Gastrocnemius medialis (tissue), 4 donors: ENCODE data around the gene DEFB124. TPM values are rescaled to one million over a fixed set of nuclear protein-coding genes. Genes with fewer than 3 reads are reported as not detected.
"Not testable (repeated sequence)": the region's sequence is repeated elsewhere in the genome, so short reads cannot be mapped to it uniquely, and the experiment has no call there.

ENCODE experiments used
- ATAC-seq, 2 donors: fragments of 150-250 bp; one replicate each; pipeline ENCODE4 v1.9.1; 2016
- DNase-seq, 2 donors: peaks; one replicate each; pipeline ENCODE4 v3.0.0-alpha.2; 2019
- H3K27ac ChIP-seq, 4 donors: fragments of 200-600 bp; sonication (generic); 1 replicate in 1 of 4; 2 replicates in 3 of 4; pipeline ENCODE4 v1.5.1; 2016 to 2018; ENCODE audit warnings: mild to moderate bottlenecking in 2 of 4, moderate library complexity in 1 of 4
- H3K27me3 ChIP-seq, 3 donors: fragments of 200-600 bp; sonication (generic) in 2 of 3; 1 replicate in 1 of 3; 2 replicates in 2 of 3; pipeline versions ENCODE4 v1.5.1 to v1.6.0; 2016 to 2019; ENCODE audit warnings: mild to moderate bottlenecking in 1 of 3, moderate library complexity in 1 of 3
- H3K36me3 ChIP-seq, 2 donors: fragments of 200-600 bp; sonication (generic) in 1 of 2; one replicate each; pipeline ENCODE4 v1.5.1; 2017 to 2018
- H3K4me1 ChIP-seq, 2 donors: fragments of 200-600 bp; sonication (generic) in 1 of 2; one replicate each; pipeline ENCODE4 v1.5.1; 2016 to 2017; ENCODE audit warnings: mild to moderate bottlenecking in 2 of 2
- H3K4me3 ChIP-seq, 4 donors: fragments of 200-600 bp; sonication (generic) in 3 of 4; 1 replicate in 1 of 4; 2 replicates in 3 of 4; pipeline ENCODE4 v1.5.1; 2016 to 2019; ENCODE audit warnings: mild to moderate bottlenecking in 2 of 4
- H3K9me3 ChIP-seq, 3 donors: fragments of 200-600 bp; sonication (generic) in 2 of 3; 1 replicate in 1 of 3; 2 replicates in 2 of 3; pipeline ENCODE4 v1.5.1; 2016 to 2019
- POLR2A ChIP-seq, 2 donors: fragments of 450-650 bp; IDR thresholded peaks; one replicate each; pipeline ENCODE4 v1.6.1; 2017; ENCODE audit warnings: antibody characterized with exemption in 2 of 2, mild to moderate bottlenecking in 2 of 2, moderate library complexity in 2 of 2
- in situ Hi-C, 4 donors: fragments of 200-750 bp; cut with MboI; loops; one replicate each; pipeline versions ENCODE4 v1.15.0 to v1.8.0; 2017; ENCODE audit warnings: low sequenced_read_pairs in 4 of 4
- intact Hi-C: fragments of 100-400 bp; cut with DNase I; formaldehyde crosslinking; loops from one replicate; pipeline ENCODE4 v1.15.1; 2023; ENCODE audit warnings: low total_unique reads
- total RNA-seq, 4 donors: library from RNA; depleted of rRNA; stranded (reverse); fragments of >200 nt; gene quantifications; one replicate each; pipeline versions ENCODE4 v1.1.0 to v1.2.3, GENCODE V29; 2016
- TF ChIP-seq, protein P1 (sequence below), 5 experiments: fragments of 450-650 bp in 3 of 5; fragments of 200-600 bp in 2 of 5; sonication (generic) in 2 of 5; IDR thresholded peaks in 4 of 5; conservative IDR thresholded peaks in 1 of 5; 1 replicate in 4 of 5; 2 replicates in 1 of 5; pipeline ENCODE4 v1.5.1; 2016 to 2019; ENCODE audit warnings: antibody characterized with exemption in 5 of 5, mild to moderate bottlenecking in 3 of 5, moderate library complexity in 3 of 5

The DEFB124 gene
- total RNA-seq, 4 donors from 2014 or later = not detected

GRCh38 chr20:31475472-31476293, 756 bp upstream of the DEFB124 start:
- in situ Hi-C loops = no loop called here
- Histone ChIP-seq H3K4me3 (peak overlapping the region; percentile 47 to 55 (median 50)), H3K9me3 (no peaks in the 10 kb centered on the region), H3K36me3 (no peaks in the 10 kb centered on the region), H3K27ac (peak overlapping the region; percentile 63 to 75 (median 74)), H3K27me3 (peaks cover 18 to 27% (median 19%) of the 10 kb centered on the region in 3 donors), H3K4me1 (peaks cover 0 to 11% of the 10 kb centered on the region in 2 donors)
- ATAC-seq (no peak), DNase-seq (no peak)
- intact Hi-C loops = no loop called here
- TF ChIP-seq POLR2A (IDR thresholded peaks at IDR 0.05) = no peak
- TF ChIP-seq, protein P1, sequence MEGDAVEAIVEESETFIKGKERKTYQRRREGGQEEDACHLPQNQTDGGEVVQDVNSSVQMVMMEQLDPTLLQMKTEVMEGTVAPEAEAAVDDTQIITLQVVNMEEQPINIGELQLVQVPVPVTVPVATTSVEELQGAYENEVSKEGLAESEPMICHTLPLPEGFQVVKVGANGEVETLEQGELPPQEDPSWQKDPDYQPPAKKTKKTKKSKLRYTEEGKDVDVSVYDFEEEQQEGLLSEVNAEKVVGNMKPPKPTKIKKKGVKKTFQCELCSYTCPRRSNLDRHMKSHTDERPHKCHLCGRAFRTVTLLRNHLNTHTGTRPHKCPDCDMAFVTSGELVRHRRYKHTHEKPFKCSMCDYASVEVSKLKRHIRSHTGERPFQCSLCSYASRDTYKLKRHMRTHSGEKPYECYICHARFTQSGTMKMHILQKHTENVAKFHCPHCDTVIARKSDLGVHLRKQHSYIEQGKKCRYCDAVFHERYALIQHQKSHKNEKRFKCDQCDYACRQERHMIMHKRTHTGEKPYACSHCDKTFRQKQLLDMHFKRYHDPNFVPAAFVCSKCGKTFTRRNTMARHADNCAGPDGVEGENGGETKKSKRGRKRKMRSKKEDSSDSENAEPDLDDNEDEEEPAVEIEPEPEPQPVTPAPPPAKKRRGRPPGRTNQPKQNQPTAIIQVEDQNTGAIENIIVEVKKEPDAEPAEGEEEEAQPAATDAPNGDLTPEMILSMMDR (IDR thresholded peaks at IDR 0.05 in 4 of 5, conservative IDR thresholded peaks at IDR 0.05 in 1 of 5) = no peak

DNA sequence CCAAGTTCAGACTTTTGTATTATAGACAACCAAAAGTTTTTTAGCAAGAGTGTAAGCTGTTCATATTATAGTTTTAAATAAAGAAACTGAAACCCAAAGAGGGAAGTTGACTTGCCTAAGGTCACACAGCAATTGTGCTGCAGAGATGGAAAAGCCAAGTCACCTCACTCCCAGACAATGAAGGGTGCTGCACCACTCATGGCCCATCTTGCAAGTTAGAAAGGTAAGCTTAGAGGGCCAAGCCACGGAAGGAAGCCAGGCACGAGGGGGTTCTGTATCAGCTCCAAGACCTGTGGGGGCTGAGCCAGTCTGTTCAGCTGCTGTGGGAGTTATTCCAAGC, 860 bp downstream of the DEFB124 start:
- peak overlapping the region in 3 of 4 donors; percentile 74 to 75 (median 74) for H3K27ac ChIP-seq
- peaks cover 0 to 11% of the 10 kb centered on the region in 2 donors for H3K4me1 ChIP-seq
- TF ChIP-seq POLR2A (IDR thresholded peaks at IDR 0.05) = no peak
- TF ChIP-seq, protein P1 (IDR thresholded peaks at IDR 0.05 in 4 of 5, conservative IDR thresholded peaks at IDR 0.05 in 1 of 5) = no peak
- in situ Hi-C loops (no loop called here), intact Hi-C loops (no loop called here)
- H3K9me3 ChIP-seq = no peaks in the 10 kb centered on the region
- peaks cover 18 to 27% (median 19%) of the 10 kb centered on the region in 3 donors for H3K27me3 ChIP-seq
- no peak overlapping the region for H3K4me3 ChIP-seq
- no peak for ATAC-seq
- no peaks in the 10 kb centered on the region for H3K36me3 ChIP-seq
- DNase-seq = no peak

DNA sequence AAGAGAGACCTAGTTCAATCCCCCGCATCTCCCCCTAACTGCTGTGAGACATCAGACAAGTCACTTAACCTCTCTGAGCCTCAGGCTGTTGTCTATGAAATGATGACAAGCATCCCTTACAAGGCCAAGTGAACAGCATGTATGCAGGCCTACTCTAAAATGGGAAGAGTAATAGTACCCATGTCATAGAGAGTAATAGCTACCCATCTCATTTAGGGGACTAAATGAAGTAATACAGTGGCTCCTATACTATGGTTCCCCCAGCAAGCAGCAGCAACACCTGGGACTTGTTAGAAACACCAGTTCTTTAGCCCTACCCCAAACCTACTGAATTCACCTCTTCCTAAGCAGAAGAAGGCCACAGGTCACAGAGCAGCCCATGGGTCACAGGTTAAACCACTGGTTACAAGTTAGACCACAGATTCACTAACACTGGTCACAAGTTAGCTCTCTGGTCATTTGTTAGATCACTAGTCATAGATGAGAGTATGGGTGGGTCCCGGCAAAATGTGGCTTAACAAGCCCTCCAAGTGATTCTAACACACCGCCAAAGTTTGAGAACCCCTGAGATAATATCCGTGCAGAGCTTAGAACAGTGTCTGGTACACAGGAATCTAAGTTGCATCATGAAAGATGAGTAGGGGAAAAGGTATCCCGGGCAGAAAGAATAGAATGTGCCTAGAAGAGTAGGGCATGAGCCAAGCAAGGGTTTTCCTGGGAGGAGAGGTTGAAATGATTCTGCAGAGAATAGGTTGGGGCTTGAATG, 1.4 kb downstream of the DEFB124 start:
- ATAC-seq = no peak
- H3K27me3 ChIP-seq = peaks cover 18 to 27% (median 19%) of the 10 kb centered on the region in 3 donors
- H3K4me3 ChIP-seq = no peak overlapping the region
- H3K27ac ChIP-seq = peak overlapping the region in 2 of 4 donors; percentile 37 to 75
- in situ Hi-C loops (no loop called here), intact Hi-C loops (no loop called here)
- H3K4me1 ChIP-seq = peaks cover 0 to 11% of the 10 kb centered on the region in 2 donors
- TF ChIP-seq, protein P1 (IDR thresholded peaks at IDR 0.05 in 4 of 5, conservative IDR thresholded peaks at IDR 0.05 in 1 of 5) = no peak
- TF ChIP-seq POLR2A (IDR thresholded peaks at IDR 0.05) = no peak
- no peaks in the 10 kb centered on the region for H3K9me3 ChIP-seq
- no peaks in the 10 kb centered on the region for H3K36me3 ChIP-seq
- DNase-seq = no peak

DNA sequence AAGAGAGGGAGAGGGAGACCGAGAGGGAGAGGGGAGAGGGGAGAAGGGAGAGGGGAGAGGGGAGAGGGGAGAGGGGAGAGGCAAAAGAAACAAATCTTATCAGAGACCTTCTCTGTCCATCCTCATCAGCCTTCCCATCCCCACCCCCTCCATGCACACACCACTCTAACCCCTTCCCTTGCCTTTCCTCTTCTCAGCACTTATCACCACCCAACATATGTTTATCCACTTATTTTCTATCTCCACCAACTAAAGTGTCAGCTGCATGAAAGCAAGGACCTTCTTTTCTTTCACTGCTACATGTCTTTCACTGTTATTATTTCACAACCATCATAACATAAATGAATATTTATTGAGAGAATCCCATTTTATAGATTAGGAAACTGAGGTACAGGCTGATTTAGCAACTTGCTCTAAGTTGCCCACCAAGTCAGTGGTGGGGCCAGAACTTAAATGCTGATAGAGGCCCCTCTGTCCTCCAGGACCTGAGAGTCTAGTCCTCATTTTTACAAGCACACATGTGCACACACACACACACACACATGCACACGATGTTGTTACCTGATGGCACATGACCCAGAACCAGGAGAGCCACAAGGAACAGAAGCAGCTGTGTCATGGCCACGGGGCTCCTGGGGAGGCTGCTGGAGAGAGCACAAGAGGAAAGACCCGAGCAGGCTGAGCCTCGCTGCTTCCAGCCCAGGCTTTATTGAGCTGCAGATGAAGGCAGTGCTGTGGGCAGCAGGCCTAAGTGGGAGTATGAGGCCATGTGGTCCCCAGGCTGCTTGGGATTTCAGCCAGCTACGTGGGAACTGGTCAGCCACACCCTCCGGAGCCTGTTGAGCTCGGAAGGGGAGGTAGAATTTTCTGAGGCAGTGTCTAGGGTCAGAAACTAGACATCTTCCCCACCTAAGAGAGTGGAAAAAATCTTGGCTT, 2.3 kb downstream of the DEFB124 start:
- no peak for ATAC-seq
- in situ Hi-C loops = no loop called here
- Histone ChIP-seq H3K36me3 (no peaks in the 10 kb centered on the region), H3K27me3 (peaks cover 18 to 27% (median 19%) of the 10 kb centered on the region in 3 donors), H3K4me1 (peaks cover 0 to 11% of the 10 kb centered on the region in 2 donors), H3K27ac (peak overlapping the region in 2 of 4 donors; percentile 37 to 75), H3K9me3 (no peaks in the 10 kb centered on the region), H3K4me3 (no peak overlapping the region)
- intact Hi-C loops = no loop called here
- TF ChIP-seq, protein P1 (IDR thresholded peaks at IDR 0.05 in 4 of 5, conservative IDR thresholded peaks at IDR 0.05 in 1 of 5) = no peak
- TF ChIP-seq POLR2A (IDR thresholded peaks at IDR 0.05) = no peak
- DNase-seq = no peak

DNA sequence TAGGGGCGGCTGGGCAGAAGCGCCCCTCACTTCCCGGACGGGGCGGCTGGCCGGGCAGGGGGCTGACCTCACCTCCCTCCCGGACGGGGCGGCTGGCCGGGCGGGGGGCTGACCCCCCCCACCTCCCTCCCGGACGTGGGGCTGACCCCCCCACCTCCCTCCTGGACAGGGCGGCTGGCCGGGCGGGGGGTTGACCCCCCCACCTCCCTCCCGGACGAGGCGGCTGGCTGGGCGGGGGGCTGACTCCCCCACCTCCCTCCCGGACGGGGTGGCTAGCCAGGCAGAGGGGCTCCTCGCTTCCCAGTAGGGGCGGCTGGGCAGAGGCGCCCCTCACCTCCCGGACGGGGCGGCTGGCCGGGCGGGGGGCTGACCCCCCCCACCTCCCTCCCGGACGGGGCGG, 4.0 kb downstream of the DEFB124 start:
- intact Hi-C loops, H3K9me3 ChIP-seq, H3K36me3 ChIP-seq, ATAC-seq, DNase-seq, H3K27ac ChIP-seq, in situ Hi-C loops, H3K4me3 ChIP-seq: not testable (repeated sequence)
- peaks cover 0 to 11% of the 10 kb centered on the region in 2 donors for H3K4me1 ChIP-seq
- peaks cover 13 to 14% (median 13%) of the 10 kb centered on the region in 3 donors for H3K27me3 ChIP-seq
